ENCODE results near the gene CDH23. TPM values are rescaled to one million over a fixed set of nuclear protein-coding genes. Genes with fewer than 3 reads are reported as not detected.

The CDH23 gene
- total RNA-seq, 1 experiment from 2014 or later, result 2.9 TPM

DNA sequence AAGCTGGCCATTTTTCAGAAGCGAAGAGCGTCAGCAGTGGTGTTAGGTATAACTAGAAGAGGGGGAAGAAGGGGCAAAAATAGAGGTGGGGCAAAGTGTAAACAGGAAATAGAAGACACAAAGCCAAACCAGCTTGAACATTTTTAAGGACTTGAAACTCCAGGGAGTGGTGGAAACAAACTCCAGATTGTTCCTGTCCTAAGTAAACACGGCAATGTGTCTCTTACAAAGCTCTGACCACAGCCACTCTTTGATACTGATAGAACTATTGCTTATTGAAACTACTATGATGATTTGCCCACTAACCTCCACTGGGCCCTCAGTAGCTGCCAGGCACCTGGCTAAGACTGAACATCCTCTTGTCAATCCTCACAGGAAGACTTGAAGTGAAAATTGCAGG lies 20.8 kb upstream of the CDH23 start:
- Mint-ChIP-seq H3K27ac (no peak overlapping the region), H3K4me3 (no peak overlapping the region), H3K27me3 (ENCODE audit: low read depth) (peaks cover 6% of the 10 kb centered on the region; the same call in 1 of the 2 replicates), H3K4me1 (peaks cover 5% of the 10 kb centered on the region), H3K9me3 (no peaks in the 10 kb centered on the region), H3K36me3 (no peaks in the 10 kb centered on the region)
- DNase-seq (ENCODE audit: low spot score) (no peak), ATAC-seq (no peak)
- ChIA-PET CTCF (interaction anchor here (0.9 to 8.0 kb wide), 5 partner anchors 8 to 337 kb away, joined by 3 to 107 read pairs (median 4); partner anchors contain the start of gene SLC29A3), POLR2A (no interaction called here)
- TF ChIP-seq CREB1 (CRISPR knock-in tag; IDR thresholded peaks at IDR 0.05) (no peak), NFATC4 (CRISPR knock-in tag; IDR thresholded peaks at IDR 0.05) (no peak), ZNF671 (CRISPR knock-in tag; IDR thresholded peaks at IDR 0.05) (no peak), ATF6 (CRISPR knock-in tag; IDR thresholded peaks at IDR 0.05) (no peak), ZNF219 (CRISPR knock-in tag; IDR thresholded peaks at IDR 0.05; ENCODE audit: borderline replicate concordance) (no peak)
- TF ChIP-seq, protein P1, sequence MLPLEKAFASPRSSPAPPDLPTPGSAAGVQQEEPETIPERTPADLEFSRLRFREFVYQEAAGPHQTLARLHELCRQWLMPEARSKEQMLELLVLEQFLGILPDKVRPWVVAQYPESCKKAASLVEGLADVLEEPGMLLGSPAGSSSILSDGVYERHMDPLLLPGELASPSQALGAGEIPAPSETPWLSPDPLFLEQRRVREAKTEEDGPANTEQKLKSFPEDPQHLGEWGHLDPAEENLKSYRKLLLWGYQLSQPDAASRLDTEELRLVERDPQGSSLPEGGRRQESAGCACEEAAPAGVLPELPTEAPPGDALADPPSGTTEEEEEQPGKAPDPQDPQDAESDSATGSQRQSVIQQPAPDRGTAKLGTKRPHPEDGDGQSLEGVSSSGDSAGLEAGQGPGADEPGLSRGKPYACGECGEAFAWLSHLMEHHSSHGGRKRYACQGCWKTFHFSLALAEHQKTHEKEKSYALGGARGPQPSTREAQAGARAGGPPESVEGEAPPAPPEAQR (CRISPR knock-in tag; IDR thresholded peaks at IDR 0.05), result no peak

- H3K4me3 Mint-ChIP-seq, result no peak overlapping the region
- H3K36me3 Mint-ChIP-seq, result no peaks in the 10 kb centered on the region
- peaks cover 5% of the 10 kb centered on the region for H3K4me1 Mint-ChIP-seq
- ATAC-seq, result no peak
- CTCF ChIA-PET, result interaction anchor here (1.8 to 8.0 kb wide), 2 partner anchors 61 to 329 kb away, joined by 6 to 107 read pairs; partner anchors contain the start of gene SLC29A3
- POLR2A ChIA-PET, result interaction anchor here (0.7 to 1.5 kb wide), 3 partner anchors 11 to 1875 kb away, joined by 5 to 7 read pairs (median 7); no protein-coding TSS in a partner anchor
- H3K27me3 Mint-ChIP-seq (ENCODE audit: low read depth), result peaks cover 6% of the 10 kb centered on the region; the same call in 1 of the 2 replicates
- H3K9me3 Mint-ChIP-seq, result no peaks in the 10 kb centered on the region
- no peak for DNase-seq (ENCODE audit: low spot score)
- no peak overlapping the region for H3K27ac Mint-ChIP-seq
- TF ChIP-seq, protein P2, sequence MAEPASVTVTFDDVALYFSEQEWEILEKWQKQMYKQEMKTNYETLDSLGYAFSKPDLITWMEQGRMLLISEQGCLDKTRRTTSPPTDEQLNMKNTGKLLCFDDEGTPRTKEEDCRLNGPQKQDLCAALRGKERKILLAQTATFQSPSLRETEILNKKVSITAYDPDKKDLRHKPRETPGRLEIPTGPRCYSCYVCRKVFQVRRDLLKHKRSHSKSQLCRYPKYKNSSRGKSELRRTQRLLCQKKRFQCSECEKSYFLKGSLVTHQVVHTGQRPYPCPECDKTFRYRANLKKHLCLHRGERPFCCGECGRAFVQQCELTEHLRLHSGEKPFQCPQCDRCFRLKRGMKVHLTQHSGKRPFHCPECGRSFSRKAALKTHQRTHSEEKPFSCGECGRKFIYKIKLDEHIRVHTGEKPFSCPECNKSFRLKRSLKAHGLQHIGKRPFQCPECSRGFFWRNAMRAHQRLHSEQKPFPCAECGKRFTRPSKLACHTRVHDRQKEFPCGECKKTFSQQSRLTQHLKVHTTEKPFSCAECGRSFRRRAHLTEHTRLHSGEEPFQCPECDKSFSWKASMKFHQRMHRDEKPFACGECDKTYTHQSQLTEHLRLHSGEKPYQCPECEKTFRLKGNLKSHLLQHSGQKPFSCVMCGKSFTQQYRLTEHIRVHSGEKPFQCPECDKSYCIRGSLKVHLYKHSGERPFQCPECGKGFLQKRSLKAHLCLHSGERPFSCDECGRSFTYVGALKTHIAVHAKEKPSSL (CRISPR knock-in tag; conservative IDR thresholded peaks at IDR 0.05), result no peak
- TF ChIP-seq HMGA2 (CRISPR knock-in tag; IDR thresholded peaks at IDR 0.05), result no peak
- no peak for TF ChIP-seq ELF4 (CRISPR knock-in tag; IDR thresholded peaks at IDR 0.05; ENCODE audit: low read depth)
- no peak for TF ChIP-seq MAX (CRISPR knock-in tag; IDR thresholded peaks at IDR 0.05)
- no peak for TF ChIP-seq GTF2I (CRISPR knock-in tag; conservative IDR thresholded peaks at IDR 0.05)
- TF ChIP-seq, protein P3, sequence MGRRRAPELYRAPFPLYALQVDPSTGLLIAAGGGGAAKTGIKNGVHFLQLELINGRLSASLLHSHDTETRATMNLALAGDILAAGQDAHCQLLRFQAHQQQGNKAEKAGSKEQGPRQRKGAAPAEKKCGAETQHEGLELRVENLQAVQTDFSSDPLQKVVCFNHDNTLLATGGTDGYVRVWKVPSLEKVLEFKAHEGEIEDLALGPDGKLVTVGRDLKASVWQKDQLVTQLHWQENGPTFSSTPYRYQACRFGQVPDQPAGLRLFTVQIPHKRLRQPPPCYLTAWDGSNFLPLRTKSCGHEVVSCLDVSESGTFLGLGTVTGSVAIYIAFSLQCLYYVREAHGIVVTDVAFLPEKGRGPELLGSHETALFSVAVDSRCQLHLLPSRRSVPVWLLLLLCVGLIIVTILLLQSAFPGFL (CRISPR knock-in tag; IDR thresholded peaks at IDR 0.05; ENCODE audit: borderline replicate concordance), result no peak
- no peak for TF ChIP-seq NR2C2 (CRISPR knock-in tag; IDR thresholded peaks at IDR 0.05)
- no peak for TF ChIP-seq SP1 (CRISPR knock-in tag; conservative IDR thresholded peaks at IDR 0.05)
- TF ChIP-seq OVOL2 (CRISPR knock-in tag; IDR thresholded peaks at IDR 0.05; ENCODE audit: borderline replicate concordance), result no peak
- TF ChIP-seq IRF1 (CRISPR knock-in tag; IDR thresholded peaks at IDR 0.05), result no peak
- TF ChIP-seq, protein P4, sequence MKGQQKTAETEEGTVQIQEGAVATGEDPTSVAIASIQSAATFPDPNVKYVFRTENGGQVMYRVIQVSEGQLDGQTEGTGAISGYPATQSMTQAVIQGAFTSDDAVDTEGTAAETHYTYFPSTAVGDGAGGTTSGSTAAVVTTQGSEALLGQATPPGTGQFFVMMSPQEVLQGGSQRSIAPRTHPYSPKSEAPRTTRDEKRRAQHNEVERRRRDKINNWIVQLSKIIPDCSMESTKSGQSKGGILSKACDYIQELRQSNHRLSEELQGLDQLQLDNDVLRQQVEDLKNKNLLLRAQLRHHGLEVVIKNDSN (CRISPR knock-in tag; IDR thresholded peaks at IDR 0.05), result no peak
- no peak for TF ChIP-seq HMGXB4 (CRISPR knock-in tag; IDR thresholded peaks at IDR 0.05)
- no peak for TF ChIP-seq STAT6 (CRISPR knock-in tag; conservative IDR thresholded peaks at IDR 0.05; ENCODE audit: low read depth)
Observed at GRCh38 chr10:71378336-71379117, 18.2 kb upstream of the CDH23 start.

Data from WTC11 (cell line).